Measurements from ENCODE around the gene PRKD3.

DNA sequence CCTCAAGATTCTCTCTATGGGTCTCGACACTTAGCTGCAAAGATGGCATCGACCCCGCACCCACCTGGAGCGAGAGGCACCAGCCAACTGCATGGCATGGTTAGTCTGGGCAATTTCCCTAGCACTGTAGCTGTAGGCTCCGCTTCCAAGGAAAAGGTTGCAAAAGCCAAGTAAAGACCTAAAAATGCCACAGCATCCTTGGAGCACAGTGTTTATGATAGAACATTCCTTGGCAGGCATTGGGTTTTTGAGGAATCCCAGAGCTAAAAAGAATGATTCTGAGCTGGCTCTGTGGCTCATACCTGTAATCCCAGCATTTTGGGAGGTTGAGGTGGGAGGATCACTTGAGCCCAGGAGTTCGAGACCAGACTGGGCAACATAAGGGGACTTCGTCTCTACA is 42.7 kb upstream of the PRKD3 start:
- TF ChIP-seq, protein P1, sequence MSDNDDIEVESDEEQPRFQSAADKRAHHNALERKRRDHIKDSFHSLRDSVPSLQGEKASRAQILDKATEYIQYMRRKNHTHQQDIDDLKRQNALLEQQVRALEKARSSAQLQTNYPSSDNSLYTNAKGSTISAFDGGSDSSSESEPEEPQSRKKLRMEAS (IDR thresholded peaks at IDR 0.05) = no peak
- TF ChIP-seq TEAD4 (IDR thresholded peaks at IDR 0.05) = no peak
- no peak for TF ChIP-seq CEBPB (IDR thresholded peaks at IDR 0.05)
- TF ChIP-seq, protein P2, sequence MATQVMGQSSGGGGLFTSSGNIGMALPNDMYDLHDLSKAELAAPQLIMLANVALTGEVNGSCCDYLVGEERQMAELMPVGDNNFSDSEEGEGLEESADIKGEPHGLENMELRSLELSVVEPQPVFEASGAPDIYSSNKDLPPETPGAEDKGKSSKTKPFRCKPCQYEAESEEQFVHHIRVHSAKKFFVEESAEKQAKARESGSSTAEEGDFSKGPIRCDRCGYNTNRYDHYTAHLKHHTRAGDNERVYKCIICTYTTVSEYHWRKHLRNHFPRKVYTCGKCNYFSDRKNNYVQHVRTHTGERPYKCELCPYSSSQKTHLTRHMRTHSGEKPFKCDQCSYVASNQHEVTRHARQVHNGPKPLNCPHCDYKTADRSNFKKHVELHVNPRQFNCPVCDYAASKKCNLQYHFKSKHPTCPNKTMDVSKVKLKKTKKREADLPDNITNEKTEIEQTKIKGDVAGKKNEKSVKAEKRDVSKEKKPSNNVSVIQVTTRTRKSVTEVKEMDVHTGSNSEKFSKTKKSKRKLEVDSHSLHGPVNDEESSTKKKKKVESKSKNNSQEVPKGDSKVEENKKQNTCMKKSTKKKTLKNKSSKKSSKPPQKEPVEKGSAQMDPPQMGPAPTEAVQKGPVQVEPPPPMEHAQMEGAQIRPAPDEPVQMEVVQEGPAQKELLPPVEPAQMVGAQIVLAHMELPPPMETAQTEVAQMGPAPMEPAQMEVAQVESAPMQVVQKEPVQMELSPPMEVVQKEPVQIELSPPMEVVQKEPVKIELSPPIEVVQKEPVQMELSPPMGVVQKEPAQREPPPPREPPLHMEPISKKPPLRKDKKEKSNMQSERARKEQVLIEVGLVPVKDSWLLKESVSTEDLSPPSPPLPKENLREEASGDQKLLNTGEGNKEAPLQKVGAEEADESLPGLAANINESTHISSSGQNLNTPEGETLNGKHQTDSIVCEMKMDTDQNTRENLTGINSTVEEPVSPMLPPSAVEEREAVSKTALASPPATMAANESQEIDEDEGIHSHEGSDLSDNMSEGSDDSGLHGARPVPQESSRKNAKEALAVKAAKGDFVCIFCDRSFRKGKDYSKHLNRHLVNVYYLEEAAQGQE (IDR thresholded peaks at IDR 0.05; ENCODE audit: low read depth) = no peak
- TF ChIP-seq RAD21 (IDR thresholded peaks at IDR 0.05; ENCODE audit: low read depth) = no peak
- TF ChIP-seq ZBTB7A (IDR thresholded peaks at IDR 0.05; ENCODE audit: low read depth) = no peak
- TF ChIP-seq, protein P3, sequence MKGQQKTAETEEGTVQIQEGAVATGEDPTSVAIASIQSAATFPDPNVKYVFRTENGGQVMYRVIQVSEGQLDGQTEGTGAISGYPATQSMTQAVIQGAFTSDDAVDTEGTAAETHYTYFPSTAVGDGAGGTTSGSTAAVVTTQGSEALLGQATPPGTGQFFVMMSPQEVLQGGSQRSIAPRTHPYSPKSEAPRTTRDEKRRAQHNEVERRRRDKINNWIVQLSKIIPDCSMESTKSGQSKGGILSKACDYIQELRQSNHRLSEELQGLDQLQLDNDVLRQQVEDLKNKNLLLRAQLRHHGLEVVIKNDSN (IDR thresholded peaks at IDR 0.05) = no peak
- TF ChIP-seq CREB1 (IDR thresholded peaks at IDR 0.05; ENCODE audit: low read depth) = no peak
- no peak for TF ChIP-seq EP300 (IDR thresholded peaks at IDR 0.05; ENCODE audit: borderline replicate concordance)
- no peak for TF ChIP-seq TCF12 (IDR thresholded peaks at IDR 0.05; ENCODE audit: low read depth)
- no peak for TF ChIP-seq FOXM1 (IDR thresholded peaks at IDR 0.05; ENCODE audit: borderline replicate concordance, low read depth)
- TF ChIP-seq TAF1 (IDR thresholded peaks at IDR 0.05; ENCODE audit: low read depth) = no peak
- TF ChIP-seq YY1 (IDR thresholded peaks at IDR 0.05; ENCODE audit: low read depth) = no peak
- TF ChIP-seq EGR1 (IDR thresholded peaks at IDR 0.05) = no peak

All from Ishikawa (cell line).